HL-60 (cell line): ENCODE data around the gene TDRD10.

Source experiments
- DNase-seq, 2 experiments: peaks; one replicate each; pipeline ENCODE4 v3.0.0-alpha.2; 2010 to 2020; ENCODE audit warnings: low read depth in 1 of 2, low spot score in 1 of 2
- H3K27ac ChIP-seq: fragments of 250-450 bp; sonication (Bioruptor Pico); replicated peaks from 2 replicates; pipeline ENCODE4 v1.5.1; 2020; ENCODE audit warnings: mild to moderate bottlenecking, moderate library complexity
- H3K27me3 ChIP-seq: fragments of 250-450 bp; sonication (Bioruptor Pico); 2 replicates; pipeline ENCODE4 v1.5.1; 2021; ENCODE audit warnings: mild to moderate bottlenecking, moderate library complexity; ENCODE audit not compliant: insufficient read depth, poor library complexity, severe bottlenecking
- H3K4me3 ChIP-seq: replicated peaks from 2 replicates; pipeline ENCODE4 v1.5.1; 2011; ENCODE audit warnings: mild to moderate bottlenecking, control low read depth, low read length; ENCODE audit not compliant: insufficient read depth
- GABPA ChIP-seq: IDR thresholded peaks from 2 replicates; pipeline ENCODE4 v1.6.1; 2012; ENCODE audit warnings: low read depth
- POLR2AphosphoS5 ChIP-seq: IDR thresholded peaks from 2 replicates; pipeline ENCODE4 v1.6.1; 2012; ENCODE audit warnings: low read depth
- SPI1 ChIP-seq: IDR thresholded peaks from 2 replicates; pipeline ENCODE4 v1.6.1; 2012; ENCODE audit warnings: low read depth, mild to moderate bottlenecking, borderline replicate concordance
- TF ChIP-seq, protein P1 (sequence below): IDR thresholded peaks from one replicate; pipeline ENCODE4 v1.5.1; 2011; ENCODE audit warnings: low read length, control low read depth, inconsistent platforms; ENCODE audit not compliant: insufficient read depth
- TF ChIP-seq, protein P2 (sequence below): IDR thresholded peaks from 2 replicates; pipeline ENCODE4 v1.6.1; 2012; ENCODE audit warnings: low read depth; ENCODE audit not compliant: insufficient replicate concordance

Gene TDRD10

DNA sequence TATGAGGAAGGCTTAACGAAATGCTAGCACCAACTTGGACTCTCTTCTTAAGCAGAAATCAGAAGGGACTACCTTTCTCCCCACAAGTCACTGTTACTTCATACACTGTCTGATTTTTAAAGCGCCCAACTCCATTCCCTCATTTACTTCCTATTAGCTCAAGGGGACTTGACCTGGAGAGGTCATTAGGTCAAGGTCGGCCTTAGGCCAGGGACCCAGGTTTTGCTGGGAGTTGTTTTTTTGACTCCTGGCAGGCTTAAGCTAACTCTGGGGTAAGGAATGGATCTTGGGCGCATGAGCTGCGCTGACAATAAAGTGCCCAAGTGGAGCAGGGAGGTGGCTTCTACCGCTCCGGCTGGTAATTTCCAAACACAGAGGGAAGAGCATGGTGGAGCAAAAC lies 89.2 kb downstream of the TDRD10 start:
- TF ChIP-seq, protein P1, sequence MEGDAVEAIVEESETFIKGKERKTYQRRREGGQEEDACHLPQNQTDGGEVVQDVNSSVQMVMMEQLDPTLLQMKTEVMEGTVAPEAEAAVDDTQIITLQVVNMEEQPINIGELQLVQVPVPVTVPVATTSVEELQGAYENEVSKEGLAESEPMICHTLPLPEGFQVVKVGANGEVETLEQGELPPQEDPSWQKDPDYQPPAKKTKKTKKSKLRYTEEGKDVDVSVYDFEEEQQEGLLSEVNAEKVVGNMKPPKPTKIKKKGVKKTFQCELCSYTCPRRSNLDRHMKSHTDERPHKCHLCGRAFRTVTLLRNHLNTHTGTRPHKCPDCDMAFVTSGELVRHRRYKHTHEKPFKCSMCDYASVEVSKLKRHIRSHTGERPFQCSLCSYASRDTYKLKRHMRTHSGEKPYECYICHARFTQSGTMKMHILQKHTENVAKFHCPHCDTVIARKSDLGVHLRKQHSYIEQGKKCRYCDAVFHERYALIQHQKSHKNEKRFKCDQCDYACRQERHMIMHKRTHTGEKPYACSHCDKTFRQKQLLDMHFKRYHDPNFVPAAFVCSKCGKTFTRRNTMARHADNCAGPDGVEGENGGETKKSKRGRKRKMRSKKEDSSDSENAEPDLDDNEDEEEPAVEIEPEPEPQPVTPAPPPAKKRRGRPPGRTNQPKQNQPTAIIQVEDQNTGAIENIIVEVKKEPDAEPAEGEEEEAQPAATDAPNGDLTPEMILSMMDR = no peak
- TF ChIP-seq SPI1 (no peak), GABPA (no peak), POLR2AphosphoS5 (no peak)
- TF ChIP-seq, protein P2, sequence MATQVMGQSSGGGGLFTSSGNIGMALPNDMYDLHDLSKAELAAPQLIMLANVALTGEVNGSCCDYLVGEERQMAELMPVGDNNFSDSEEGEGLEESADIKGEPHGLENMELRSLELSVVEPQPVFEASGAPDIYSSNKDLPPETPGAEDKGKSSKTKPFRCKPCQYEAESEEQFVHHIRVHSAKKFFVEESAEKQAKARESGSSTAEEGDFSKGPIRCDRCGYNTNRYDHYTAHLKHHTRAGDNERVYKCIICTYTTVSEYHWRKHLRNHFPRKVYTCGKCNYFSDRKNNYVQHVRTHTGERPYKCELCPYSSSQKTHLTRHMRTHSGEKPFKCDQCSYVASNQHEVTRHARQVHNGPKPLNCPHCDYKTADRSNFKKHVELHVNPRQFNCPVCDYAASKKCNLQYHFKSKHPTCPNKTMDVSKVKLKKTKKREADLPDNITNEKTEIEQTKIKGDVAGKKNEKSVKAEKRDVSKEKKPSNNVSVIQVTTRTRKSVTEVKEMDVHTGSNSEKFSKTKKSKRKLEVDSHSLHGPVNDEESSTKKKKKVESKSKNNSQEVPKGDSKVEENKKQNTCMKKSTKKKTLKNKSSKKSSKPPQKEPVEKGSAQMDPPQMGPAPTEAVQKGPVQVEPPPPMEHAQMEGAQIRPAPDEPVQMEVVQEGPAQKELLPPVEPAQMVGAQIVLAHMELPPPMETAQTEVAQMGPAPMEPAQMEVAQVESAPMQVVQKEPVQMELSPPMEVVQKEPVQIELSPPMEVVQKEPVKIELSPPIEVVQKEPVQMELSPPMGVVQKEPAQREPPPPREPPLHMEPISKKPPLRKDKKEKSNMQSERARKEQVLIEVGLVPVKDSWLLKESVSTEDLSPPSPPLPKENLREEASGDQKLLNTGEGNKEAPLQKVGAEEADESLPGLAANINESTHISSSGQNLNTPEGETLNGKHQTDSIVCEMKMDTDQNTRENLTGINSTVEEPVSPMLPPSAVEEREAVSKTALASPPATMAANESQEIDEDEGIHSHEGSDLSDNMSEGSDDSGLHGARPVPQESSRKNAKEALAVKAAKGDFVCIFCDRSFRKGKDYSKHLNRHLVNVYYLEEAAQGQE = no peak

DNA sequence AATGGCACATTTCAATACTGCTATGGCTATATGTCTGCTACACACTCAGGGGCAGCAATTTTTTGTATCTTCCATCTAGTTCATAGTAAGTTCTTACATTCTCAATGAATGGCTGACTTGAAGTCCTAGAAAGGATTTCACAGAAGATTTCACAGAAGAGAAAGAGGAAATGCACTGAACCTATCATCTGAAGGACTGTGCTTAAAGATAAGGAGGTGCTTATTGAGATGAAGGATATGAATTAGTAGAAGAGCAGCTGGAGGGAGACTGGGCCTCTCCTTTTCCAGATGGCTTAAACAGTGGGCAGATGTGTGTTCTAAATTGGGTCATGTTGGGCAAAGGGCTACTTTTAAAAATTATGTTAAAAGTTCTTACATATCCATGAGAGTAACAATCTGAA lies 91.4 kb downstream of the TDRD10 start:
- Histone ChIP-seq H3K4me3 (no peak overlapping the region), H3K27ac (no peak overlapping the region), H3K27me3 (no peaks in the 10 kb centered on the region)
- no peak for DNase-seq
- TF ChIP-seq, protein P2 = no peak
- no peak for TF ChIP-seq GABPA
- no peak for TF ChIP-seq SPI1
- no peak for TF ChIP-seq POLR2AphosphoS5
- TF ChIP-seq, protein P1 = no peak

More for the DNA sequence above, 89.2 kb downstream of the TDRD10 start:
- no peak overlapping the region for H3K27ac ChIP-seq
- no peak for DNase-seq
- no peaks in the 10 kb centered on the region for H3K27me3 ChIP-seq
- no peak overlapping the region for H3K4me3 ChIP-seq

DNA sequence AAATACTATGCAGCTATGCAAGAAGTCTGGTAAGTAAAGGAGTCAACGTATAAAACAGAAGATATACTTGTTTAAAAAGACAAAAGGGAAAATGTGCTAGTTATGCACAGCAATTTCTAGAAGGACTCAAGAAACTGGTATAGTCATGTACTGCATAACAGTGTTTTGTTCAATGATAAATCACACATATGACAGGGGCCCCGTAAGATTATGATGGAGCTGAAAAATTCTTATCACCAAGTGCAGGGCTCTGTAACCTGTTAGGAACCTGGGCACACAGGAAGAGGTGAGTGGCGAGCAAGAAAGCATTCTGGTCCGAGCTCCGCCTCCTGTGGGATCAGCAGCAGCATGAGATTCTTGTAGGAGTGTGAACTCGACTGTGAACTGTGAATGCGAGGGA lies 92.8 kb downstream of the TDRD10 start:
- TF ChIP-seq POLR2AphosphoS5 = no peak
- TF ChIP-seq SPI1 = no peak
- TF ChIP-seq GABPA = no peak
- TF ChIP-seq, protein P2 = no peak
- TF ChIP-seq, protein P1 = no peak
- Histone ChIP-seq H3K27me3 (no peaks in the 10 kb centered on the region), H3K4me3 (no peak overlapping the region), H3K27ac (no peak overlapping the region)
- no peak for DNase-seq
